ENCODE data around the gene DNMT3B.

DNMT3B gene

DNA sequence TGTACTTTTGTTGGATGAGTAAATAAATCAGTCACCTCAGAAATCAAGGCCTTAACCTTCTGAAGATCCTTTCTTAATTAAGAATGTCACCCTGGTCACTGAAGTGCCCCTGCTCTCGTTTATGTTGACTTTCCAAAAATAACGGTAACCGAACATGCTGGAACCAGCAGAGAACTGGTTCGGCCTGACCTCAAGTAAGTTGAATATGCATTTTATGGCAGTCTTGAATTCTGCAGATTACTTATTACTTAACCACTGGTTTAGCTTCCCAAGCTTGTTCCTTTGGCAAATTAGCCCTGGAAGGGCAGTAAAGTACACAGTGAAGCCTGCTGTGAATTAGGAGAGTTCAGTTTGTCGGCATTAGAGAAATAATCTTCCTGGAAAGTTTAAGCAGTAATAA is 69.8 kb downstream of the DNMT3B start:
- Histone ChIP-seq H3K27ac (replicated peaks) (no peak overlapping the region), H3K27me3 (ENCODE audit: insufficient read depth, poor library complexity, severe bottlenecking) (no peaks in the 10 kb centered on the region), H3K4me3 (replicated peaks; ENCODE audit: insufficient read depth, low read length) (no peak overlapping the region)
- TF ChIP-seq POLR2AphosphoS5 (IDR thresholded peaks at IDR 0.05; ENCODE audit: low read depth) (no peak), CTCF (IDR thresholded peaks at IDR 0.05; ENCODE audit: insufficient read depth, low read length) (no peak), SPI1 (IDR thresholded peaks at IDR 0.05; ENCODE audit: borderline replicate concordance, low read depth) (no peak), GABPA (IDR thresholded peaks at IDR 0.05; ENCODE audit: low read depth) (no peak)
- TF ChIP-seq, protein P1, sequence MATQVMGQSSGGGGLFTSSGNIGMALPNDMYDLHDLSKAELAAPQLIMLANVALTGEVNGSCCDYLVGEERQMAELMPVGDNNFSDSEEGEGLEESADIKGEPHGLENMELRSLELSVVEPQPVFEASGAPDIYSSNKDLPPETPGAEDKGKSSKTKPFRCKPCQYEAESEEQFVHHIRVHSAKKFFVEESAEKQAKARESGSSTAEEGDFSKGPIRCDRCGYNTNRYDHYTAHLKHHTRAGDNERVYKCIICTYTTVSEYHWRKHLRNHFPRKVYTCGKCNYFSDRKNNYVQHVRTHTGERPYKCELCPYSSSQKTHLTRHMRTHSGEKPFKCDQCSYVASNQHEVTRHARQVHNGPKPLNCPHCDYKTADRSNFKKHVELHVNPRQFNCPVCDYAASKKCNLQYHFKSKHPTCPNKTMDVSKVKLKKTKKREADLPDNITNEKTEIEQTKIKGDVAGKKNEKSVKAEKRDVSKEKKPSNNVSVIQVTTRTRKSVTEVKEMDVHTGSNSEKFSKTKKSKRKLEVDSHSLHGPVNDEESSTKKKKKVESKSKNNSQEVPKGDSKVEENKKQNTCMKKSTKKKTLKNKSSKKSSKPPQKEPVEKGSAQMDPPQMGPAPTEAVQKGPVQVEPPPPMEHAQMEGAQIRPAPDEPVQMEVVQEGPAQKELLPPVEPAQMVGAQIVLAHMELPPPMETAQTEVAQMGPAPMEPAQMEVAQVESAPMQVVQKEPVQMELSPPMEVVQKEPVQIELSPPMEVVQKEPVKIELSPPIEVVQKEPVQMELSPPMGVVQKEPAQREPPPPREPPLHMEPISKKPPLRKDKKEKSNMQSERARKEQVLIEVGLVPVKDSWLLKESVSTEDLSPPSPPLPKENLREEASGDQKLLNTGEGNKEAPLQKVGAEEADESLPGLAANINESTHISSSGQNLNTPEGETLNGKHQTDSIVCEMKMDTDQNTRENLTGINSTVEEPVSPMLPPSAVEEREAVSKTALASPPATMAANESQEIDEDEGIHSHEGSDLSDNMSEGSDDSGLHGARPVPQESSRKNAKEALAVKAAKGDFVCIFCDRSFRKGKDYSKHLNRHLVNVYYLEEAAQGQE (IDR thresholded peaks at IDR 0.05; ENCODE audit: insufficient replicate concordance, low read depth), result no peak
- DNase-seq (ENCODE audit: low read depth in 1 of 2, low spot score in 1 of 2), result no peak

DNA sequence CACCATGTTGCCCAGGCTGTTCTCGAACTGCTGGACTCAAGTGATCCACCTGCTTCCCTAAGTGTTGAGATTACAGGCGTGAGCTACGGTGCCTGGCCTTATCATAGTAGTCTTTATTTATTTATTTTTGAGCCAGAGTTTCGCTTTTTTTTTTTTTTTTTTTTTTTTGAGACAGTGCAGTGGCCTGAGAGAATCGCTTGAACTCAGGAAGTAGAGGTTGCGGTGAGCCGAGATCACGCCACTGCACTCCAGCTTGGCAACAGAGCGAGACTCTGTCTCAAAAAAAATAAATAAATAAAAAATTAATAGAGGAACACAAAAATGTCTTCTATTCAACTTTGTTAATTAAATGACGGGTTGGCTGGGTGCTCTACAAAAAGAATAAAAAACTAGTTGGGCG is 70.5 kb downstream of the DNMT3B start:
- TF ChIP-seq SPI1 (IDR thresholded peaks at IDR 0.05; ENCODE audit: borderline replicate concordance, low read depth) (no peak), POLR2AphosphoS5 (IDR thresholded peaks at IDR 0.05; ENCODE audit: low read depth) (no peak), CTCF (IDR thresholded peaks at IDR 0.05; ENCODE audit: insufficient read depth, low read length) (no peak), GABPA (IDR thresholded peaks at IDR 0.05; ENCODE audit: low read depth) (no peak)
- TF ChIP-seq, protein P1 (IDR thresholded peaks at IDR 0.05; ENCODE audit: insufficient replicate concordance, low read depth), result no peak
- no peak overlapping the region for H3K4me3 ChIP-seq (replicated peaks; ENCODE audit: insufficient read depth, low read length)
- H3K27me3 ChIP-seq (ENCODE audit: insufficient read depth, poor library complexity, severe bottlenecking), result no peaks in the 10 kb centered on the region
- DNase-seq (ENCODE audit: low read depth in 1 of 2, low spot score in 1 of 2), result no peak
- H3K27ac ChIP-seq (replicated peaks), result no peak overlapping the region

DNA sequence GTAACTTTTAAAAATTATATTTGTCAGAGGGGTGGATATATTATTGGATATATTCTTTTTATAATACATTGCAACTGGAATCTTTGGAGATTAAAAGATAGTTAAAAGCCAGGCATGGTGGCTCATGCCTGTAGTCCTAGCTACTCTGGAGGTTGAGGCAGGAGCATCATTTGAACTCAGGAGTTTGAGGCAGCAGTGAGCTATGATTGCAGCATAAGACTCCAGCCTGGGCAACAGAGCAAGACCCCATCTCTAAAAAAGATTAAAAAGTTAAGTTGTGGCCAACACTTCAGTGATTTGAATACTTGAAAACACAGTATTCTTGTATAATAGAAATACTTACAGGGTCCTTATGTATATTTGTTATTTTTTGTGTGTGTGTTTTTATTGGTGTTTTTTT is 72.8 kb downstream of the DNMT3B start:
- TF ChIP-seq SPI1 (IDR thresholded peaks at IDR 0.05; ENCODE audit: borderline replicate concordance, low read depth), result no peak
- no peak for TF ChIP-seq POLR2AphosphoS5 (IDR thresholded peaks at IDR 0.05; ENCODE audit: low read depth)
- no peak for TF ChIP-seq CTCF (IDR thresholded peaks at IDR 0.05; ENCODE audit: insufficient read depth, low read length)
- no peak for TF ChIP-seq GABPA (IDR thresholded peaks at IDR 0.05; ENCODE audit: low read depth)
- TF ChIP-seq, protein P1 (IDR thresholded peaks at IDR 0.05; ENCODE audit: insufficient replicate concordance, low read depth), result no peak
- Histone ChIP-seq H3K27me3 (ENCODE audit: insufficient read depth, poor library complexity, severe bottlenecking) (no peaks in the 10 kb centered on the region), H3K4me3 (replicated peaks; ENCODE audit: insufficient read depth, low read length) (no peak overlapping the region), H3K27ac (replicated peaks) (no peak overlapping the region)
- DNase-seq (ENCODE audit: low read depth in 1 of 2, low spot score in 1 of 2), result no peak
